GM18511 (cell line): ENCODE data around the gene TOP2A.

Experiments used
- ATAC-seq: cut with Tn5 transposase; IDR thresholded peaks from one replicate; pipeline ENCODE4 v1.9.1; 2021; ENCODE audit warnings: mild to moderate bottlenecking, moderate library complexity; ENCODE audit not compliant: unreplicated experiment

Gene TOP2A, protein sequence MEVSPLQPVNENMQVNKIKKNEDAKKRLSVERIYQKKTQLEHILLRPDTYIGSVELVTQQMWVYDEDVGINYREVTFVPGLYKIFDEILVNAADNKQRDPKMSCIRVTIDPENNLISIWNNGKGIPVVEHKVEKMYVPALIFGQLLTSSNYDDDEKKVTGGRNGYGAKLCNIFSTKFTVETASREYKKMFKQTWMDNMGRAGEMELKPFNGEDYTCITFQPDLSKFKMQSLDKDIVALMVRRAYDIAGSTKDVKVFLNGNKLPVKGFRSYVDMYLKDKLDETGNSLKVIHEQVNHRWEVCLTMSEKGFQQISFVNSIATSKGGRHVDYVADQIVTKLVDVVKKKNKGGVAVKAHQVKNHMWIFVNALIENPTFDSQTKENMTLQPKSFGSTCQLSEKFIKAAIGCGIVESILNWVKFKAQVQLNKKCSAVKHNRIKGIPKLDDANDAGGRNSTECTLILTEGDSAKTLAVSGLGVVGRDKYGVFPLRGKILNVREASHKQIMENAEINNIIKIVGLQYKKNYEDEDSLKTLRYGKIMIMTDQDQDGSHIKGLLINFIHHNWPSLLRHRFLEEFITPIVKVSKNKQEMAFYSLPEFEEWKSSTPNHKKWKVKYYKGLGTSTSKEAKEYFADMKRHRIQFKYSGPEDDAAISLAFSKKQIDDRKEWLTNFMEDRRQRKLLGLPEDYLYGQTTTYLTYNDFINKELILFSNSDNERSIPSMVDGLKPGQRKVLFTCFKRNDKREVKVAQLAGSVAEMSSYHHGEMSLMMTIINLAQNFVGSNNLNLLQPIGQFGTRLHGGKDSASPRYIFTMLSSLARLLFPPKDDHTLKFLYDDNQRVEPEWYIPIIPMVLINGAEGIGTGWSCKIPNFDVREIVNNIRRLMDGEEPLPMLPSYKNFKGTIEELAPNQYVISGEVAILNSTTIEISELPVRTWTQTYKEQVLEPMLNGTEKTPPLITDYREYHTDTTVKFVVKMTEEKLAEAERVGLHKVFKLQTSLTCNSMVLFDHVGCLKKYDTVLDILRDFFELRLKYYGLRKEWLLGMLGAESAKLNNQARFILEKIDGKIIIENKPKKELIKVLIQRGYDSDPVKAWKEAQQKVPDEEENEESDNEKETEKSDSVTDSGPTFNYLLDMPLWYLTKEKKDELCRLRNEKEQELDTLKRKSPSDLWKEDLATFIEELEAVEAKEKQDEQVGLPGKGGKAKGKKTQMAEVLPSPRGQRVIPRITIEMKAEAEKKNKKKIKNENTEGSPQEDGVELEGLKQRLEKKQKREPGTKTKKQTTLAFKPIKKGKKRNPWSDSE (N-terminal part only)

GRCh38 chr17:40417609-40418427 is at the start of gene TOP2A:
Gene TOP2A, minus strand, starts transcription at chr17:40417896. Its CDS starts 105 bp downstream, at chr17:40417791.
- ATAC-seq: peak; percentile 94

- ATAC-seq: no peak
Observed at GRCh38 chr17:40467281-40467867, 49.7 kb upstream of the TOP2A start.

DNA sequence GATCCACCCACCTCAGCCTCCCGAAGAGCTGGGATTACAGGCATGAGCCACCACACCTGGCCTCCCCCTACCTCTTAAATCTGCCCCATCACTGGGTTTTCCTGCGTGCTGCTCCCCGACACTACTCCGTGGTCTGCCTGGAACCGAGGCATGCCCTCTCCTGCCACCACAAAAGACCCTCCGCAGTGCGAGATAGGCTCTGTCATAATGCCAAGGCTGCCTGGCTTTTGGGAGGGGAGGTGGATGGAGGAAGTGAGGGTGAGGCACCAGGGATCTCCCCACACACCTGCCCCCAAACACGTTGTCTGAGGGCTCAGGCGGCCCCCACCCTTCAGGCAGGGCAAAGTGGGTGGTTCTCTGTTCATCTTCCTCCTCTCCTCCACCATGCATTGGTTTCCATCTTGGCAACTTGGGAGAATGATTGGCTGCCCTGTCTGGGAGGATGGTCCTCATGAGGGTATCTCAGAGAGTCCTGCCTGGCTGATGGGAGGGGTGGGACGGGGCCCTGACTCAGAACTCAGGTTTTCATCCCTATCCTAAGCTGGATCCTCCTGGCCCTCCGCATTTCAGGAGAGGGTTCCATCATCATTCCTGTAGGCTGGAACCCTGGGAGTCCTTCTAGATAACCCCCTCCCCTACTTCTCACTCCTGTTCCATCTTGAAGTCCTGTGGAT is 48.7 kb upstream of the TOP2A start:
- no peak for ATAC-seq

DNA sequence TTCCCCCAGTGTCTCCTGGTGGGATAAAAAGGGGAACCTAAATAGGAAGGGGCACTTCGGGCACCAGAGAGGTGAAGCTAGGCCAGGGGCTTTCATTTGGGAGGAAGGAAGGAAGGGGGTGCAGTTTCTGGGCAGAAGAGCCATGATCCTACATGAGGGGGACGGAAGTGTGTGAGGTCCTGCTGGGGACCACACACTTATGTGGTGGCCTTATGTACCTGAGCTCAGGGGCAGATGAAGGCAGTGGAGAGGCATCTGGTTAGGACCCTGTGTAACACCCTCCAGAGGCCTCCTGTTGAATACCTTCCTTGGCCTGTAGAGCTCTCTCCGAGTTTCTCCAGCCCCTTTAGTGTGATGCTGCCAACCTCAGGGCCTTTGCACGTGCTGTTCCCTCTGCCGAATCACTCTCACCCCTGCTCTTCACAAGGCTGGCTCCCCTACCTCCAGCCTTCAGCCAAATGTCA is 46.7 kb upstream of the TOP2A start:
- no peak for ATAC-seq

- ATAC-seq: no peak
Observed at GRCh38 chr17:40463122-40463550, 45.4 kb upstream of the TOP2A start.

DNA sequence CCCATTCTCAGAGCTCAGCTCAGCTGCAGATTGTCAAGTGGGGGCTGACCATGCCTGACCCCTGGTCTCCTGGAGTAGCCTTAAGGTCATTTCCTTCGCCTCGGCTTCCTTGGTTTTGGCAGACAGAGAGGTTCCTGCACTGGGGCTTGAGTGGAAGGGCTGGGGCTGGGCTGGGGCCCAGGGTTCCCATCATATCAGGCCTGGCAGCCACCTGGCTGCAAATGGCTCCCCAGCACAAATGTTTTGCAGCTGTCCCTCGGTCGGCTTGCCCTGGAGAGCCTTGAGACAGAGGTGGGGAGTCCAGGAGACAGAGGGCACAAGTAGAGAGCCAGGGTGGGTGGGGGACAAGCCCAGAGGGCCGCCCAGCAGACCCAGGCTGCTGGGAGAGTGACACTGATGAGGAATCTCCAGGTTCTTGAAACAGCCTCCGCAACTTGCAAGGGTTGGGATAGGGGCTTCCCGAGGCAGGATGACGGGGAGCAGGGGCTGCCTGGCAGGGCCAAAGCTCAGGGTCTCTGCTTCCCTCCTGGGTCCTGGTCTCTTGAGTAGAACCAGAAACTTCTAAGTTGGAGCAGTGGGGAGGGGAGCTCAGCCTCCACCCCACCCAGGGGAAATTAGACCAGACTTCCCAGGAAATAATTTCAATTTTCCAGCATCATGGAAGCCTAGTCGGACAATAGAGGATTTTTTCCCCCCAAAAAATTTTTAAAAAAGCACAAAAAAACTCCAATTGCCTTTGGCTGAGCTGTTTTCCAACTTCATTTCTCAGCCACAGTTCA is 44.8 kb upstream of the TOP2A start:
- ATAC-seq: no peak

DNA sequence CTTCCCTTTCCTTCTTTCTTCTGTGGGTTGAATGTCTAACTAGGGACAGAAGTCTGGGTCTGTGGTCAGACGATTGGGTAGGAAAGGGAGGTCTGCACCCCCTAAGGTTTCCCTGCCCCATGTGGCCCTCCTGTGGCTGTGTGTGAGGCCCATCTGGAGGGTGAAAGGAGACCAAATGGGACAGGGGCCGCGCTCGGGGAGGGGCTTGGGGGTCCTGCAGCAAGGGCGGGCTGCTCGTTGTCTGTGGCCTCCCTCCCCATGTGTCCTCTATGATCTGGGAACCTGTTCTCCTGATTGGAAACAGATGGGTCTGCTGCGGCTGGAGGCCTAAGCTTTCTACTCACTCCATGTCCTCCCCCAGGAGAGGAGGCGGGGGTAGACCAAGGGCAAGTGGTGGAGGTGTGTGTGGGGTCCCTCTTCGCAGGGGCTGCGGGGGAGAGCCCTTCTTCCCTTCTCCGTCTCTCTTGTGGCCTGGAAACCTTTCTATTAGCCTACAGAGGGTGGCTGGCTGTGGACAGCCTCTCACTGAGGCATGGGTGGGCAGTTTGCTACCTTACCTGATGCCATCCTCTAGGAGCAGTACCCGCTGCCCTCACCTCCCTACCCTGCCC is 44.1 kb upstream of the TOP2A start:
- no peak for ATAC-seq

- ATAC-seq: no peak
Observed at GRCh38 chr17:40460968-40461731, 43.5 kb upstream of the TOP2A start.

GRCh38 chr17:40460604-40460967 is 42.9 kb upstream of the TOP2A start:
- ATAC-seq: no peak

DNA sequence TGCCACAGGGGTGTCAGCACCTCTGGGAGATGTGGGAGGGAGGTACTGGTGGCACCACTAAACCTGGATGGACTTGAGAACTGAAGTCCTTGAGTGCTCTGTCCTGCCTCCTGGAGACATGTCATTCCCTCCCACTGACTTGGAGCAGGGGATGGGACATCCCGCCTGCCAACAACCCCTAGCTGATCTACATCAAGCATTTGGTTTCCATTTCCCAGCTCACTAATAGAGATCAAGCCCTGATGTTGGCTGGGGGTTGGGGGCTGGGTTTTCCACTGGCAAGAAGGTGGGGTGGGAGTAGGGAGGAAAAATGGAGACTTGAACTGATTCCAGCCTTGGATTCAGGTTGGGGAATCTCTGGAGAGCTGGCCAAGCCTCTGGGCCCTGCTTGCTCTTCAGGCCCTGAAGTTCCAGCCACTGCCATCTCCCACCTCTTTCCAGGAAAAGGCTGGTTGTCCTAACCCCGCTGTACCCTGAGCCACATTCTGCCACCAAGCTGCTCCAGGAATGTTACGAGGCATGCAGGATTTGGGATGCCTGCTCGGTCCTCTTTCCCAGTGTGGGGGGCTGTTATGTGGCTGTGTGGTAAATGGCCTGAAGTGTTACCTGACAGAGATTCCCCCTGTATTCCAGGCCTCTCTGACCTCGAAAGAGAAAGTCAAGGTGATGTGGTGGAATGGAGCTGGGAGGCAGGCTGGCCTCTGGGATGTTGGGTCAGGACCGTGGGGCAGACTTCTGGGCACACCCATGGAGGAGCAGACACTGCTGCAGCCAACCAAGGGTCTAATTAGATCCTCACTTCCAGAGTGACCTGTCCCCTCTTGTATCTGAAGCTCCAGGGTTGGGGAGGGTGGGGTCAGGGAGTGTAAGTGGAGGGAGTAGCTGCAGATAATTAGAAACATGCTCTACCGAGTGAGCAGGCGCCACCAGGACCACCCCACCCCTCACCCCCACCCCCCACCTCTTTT is 42.2 kb upstream of the TOP2A start:
- ATAC-seq: no peak

GRCh38 chr17:40458851-40459482 is 41.3 kb upstream of the TOP2A start:
- ATAC-seq: no peak

- no peak for ATAC-seq
Observed at GRCh38 chr17:40457964-40458791, 40.5 kb upstream of the TOP2A start.

GRCh38 chr17:40457369-40457768 is 39.7 kb upstream of the TOP2A start:
- no peak for ATAC-seq

GRCh38 chr17:40456396-40456951 is 38.8 kb upstream of the TOP2A start:
- no peak for ATAC-seq
